Measurements from ENCODE around the gene NOLC1.

- no peak for TF ChIP-seq TAF1 (IDR thresholded peaks at IDR 0.05; ENCODE audit: low read depth)
- no peak for TF ChIP-seq MAX (IDR thresholded peaks at IDR 0.05)
- TF ChIP-seq EP300 (IDR thresholded peaks at IDR 0.05; ENCODE audit: borderline replicate concordance) = no peak
- TF ChIP-seq RAD21 (IDR thresholded peaks at IDR 0.05; ENCODE audit: low read depth) = no peak
- no peak for TF ChIP-seq CEBPB (IDR thresholded peaks at IDR 0.05)
- no peak for TF ChIP-seq CREB1 (IDR thresholded peaks at IDR 0.05; ENCODE audit: low read depth)
- TF ChIP-seq YY1 (IDR thresholded peaks at IDR 0.05; ENCODE audit: low read depth) = no peak
Observed at GRCh38 chr10:102188298-102188940, 36.2 kb downstream of the NOLC1 start.

Data from Ishikawa (cell line).